OCI-M2 (cell line): ENCODE data around the gene ILDR2.

ENCODE experiments used
- DNase-seq: peaks from one replicate; lab custom pipeline; 2025; ENCODE audit not compliant: unreplicated experiment; lab: John Stamatoyannopoulos, UW

Gene ILDR2

GRCh38 chr1:166971252-166971651 lies 4.1 kb downstream of the ILDR2 start:
- no peak for DNase-seq

GRCh38 chr1:166969074-166969677 lies 6.2 kb downstream of the ILDR2 start:
- DNase-seq: no peak

- no peak for DNase-seq
These were observed 14.4 kb downstream of the ILDR2 start for GRCh38 chr1:166960858-166961474.

- no peak for DNase-seq
These were observed 18.5 kb downstream of the ILDR2 start for GRCh38 chr1:166956872-166957271.

- no peak for DNase-seq
These were observed 19.1 kb downstream of the ILDR2 start for GRCh38 chr1:166956057-166956850.

GRCh38 chr1:166953491-166953890 lies 21.8 kb downstream of the ILDR2 start:
- no peak for DNase-seq

DNA sequence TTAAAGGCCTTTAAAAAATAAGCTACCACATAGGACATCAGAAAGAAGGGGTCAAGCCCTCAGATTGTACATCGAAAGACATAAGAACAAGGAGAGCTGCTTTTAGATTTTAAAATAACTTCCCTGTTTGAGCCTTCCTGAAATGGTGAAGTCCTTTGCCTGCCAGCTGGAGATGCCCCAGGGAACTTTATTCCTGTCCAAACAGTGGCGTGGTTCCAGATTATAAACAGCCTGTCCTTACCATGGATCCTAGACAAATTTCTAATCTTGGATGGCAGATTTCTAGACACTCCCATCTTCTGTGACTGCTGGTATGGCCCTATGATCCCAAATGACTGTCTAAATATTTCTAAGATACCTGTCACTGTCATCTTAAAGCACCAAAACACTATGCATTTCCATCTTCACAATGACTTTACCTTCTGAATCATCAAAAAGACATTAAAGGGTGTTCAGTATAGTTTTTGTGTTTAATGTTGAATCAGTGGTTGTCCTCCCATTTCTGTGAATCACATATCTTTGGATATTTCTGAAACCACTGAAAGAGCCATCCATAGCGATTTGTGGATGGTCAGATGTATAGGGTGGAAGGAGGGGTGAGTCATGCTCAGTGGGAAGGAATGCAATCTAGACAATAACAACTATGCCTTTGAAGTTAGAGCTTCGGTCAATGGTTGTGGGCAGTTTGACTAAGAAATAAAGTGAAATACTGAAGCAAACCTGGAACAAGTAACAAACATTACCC lies 23.2 kb downstream of the ILDR2 start:
- no peak for DNase-seq

- DNase-seq: no peak
These were observed 24.3 kb downstream of the ILDR2 start for GRCh38 chr1:166951050-166951449.

DNA sequence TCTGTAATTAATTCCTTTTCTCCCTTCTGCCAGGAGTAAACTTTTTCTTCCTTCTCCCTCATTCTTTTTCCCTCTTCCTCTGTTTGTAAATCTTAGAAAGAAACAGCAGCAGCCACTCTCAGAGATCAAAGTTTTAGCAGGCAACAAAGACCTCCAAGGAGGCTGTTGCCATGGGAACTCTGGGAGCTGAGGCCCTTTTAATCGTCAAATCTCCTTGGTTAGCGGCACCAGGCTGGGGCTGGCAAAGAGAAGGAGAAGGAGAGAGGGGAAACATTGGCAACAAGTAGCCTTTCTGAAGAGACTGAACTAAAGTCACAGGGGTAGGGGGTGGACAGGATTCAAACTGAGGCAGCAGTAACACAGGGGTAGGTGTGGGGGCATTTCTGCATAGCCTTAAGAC lies 25.2 kb downstream of the ILDR2 start:
- no peak for DNase-seq

- DNase-seq: no peak
These were observed 26.4 kb downstream of the ILDR2 start for GRCh38 chr1:166948856-166949350.

- DNase-seq: no peak
These were observed 27.8 kb downstream of the ILDR2 start for GRCh38 chr1:166947398-166948043.

DNA sequence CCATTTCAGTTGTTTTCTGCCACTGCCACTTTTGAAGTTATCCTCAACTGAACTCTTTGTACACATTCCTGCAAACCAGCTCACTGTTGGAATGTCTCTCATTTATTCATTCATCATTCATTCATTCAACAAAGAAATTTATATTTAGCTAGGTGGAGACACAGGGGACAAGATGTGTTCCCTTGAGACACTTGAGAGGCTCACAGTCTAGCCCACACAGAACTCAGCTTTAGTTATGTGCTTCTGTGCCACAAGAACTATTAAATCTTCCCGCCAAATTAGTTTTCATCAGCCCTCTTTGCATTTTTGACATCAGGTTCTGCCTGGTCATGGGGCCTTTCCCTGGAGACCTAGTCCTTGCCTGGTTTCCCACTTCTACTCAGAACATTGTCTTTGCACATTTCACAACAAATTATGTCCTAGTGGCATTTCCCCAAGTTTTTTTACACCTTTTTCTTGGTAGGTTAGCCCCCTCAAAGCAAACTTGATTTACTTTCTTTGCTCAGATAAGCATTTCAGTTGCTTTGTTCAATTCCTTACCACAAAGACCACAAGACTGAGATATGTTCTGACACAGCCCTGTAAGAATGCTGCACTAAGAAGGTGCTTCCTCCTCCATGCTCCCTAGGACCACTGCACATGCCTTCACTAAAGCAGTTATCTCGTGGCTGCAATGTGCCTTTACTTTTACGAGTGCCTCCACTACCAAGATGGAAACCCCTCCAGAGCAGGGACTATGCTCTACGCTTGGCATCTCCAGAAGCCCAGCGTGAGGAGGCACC lies 31.0 kb downstream of the ILDR2 start:
- no peak for DNase-seq

GRCh38 chr1:166939741-166940375 lies 35.5 kb downstream of the ILDR2 start:
- no peak for DNase-seq

- no peak for DNase-seq
These were observed 37.4 kb downstream of the ILDR2 start for GRCh38 chr1:166937962-166938361.

- no peak for DNase-seq
These were observed 38.0 kb downstream of the ILDR2 start for GRCh38 chr1:166937329-166937728.

DNA sequence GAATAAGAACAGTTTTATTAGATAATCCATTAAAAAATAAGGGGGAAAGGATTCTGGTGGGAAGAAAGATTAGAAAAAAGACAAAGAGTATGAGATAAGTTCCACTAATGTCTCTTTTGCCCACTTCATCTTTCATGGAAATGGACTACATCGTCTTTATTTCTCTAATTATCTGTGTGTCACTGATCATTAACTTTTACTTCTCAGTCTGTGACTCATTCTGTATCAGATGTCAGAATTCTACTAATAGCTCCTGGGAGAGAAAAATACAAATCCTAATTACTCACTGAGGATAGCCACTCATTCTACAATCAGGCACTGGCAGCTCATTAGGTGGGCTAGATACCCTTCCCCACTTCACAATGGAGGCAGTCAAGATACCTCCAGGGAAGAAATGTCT lies 41.7 kb downstream of the ILDR2 start:
- no peak for DNase-seq

DNA sequence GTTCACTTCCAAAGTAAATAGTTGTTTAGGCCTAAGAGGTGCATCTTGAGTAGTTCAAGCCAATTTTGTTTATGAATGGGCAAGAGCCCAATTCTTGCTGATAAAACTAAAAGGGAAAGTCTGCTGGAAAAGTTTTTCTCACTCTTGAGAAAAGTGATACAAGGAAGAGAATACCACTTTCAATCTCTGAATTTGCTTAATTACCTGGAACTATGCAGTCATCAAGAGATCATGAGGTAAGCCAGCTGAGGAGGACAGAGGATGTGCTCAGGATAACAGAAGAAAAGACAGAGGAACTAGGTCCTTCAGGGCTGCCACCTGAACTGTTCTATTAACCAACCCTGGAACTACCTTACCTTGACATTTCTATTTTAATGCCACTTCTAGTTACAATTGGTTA lies 42.2 kb downstream of the ILDR2 start:
- no peak for DNase-seq

GRCh38 chr1:166929911-166930310 lies 45.4 kb downstream of the ILDR2 start:
- no peak for DNase-seq

DNA sequence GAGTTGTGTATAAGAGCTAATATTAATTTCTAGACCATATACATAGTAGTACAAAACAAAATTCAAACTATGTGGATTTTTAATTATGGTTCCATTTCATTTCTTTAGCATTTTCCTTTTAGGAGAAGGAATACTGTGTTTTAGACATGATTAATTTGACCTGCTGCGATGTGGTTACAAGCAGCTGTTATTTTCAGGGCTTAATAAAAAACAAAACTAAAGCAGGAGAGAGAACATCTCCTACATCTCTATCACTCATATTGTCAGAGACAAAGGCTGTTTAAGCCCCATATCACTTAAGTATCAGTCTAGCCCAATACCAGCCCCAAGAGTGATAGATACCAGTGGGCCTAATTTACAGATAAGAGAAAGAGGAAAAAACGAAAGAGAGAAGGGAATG lies 47.6 kb downstream of the ILDR2 start:
- DNase-seq: no peak
